Measurements from ENCODE around the gene PNRC1. TPM values are rescaled to one million over a fixed set of nuclear protein-coding genes. Genes with fewer than 3 reads are reported as not detected.

The PNRC1 gene
- total RNA-seq, 1 donor: 46.2 TPM

GRCh38 chr6:89048288-89048923, 32.1 kb upstream of the PNRC1 start:
- peak; percentile 38 for DNase-seq (ENCODE audit: low read depth)
- TF ChIP-seq CTCF (IDR thresholded peaks at IDR 0.05; ENCODE audit: insufficient read depth, low read depth, low read length): no peak
- H3K4me3 ChIP-seq (ENCODE audit: low read depth, low read length): no peak overlapping the region

- DNase-seq (ENCODE audit: low read depth): peak; percentile 53
- H3K4me3 ChIP-seq (ENCODE audit: low read depth, low read length): no peak overlapping the region
- no peak for TF ChIP-seq CTCF (IDR thresholded peaks at IDR 0.05; ENCODE audit: insufficient read depth, low read depth, low read length)
Observed at GRCh38 chr6:89048985-89049384, 31.6 kb upstream of the PNRC1 start.

DNA sequence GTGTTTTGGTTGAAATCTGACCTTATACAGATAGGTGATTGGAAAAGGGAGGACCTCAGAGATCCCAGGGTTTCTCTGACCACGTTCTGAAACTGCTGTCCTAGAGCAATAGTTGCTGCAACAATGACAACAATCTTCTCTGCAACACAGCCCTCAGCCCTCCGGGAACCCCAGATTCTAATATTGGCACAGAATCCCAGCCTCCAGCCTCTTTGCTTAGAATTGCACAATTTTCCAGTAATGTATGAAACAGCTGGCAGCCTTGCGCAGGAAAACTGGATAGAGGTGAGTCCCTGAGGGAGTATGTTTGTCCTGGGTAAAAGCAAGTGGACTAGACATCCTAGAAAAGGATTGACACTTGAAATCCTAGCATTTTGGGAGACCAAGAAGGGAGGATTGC, 30.4 kb upstream of the PNRC1 start:
- H3K4me3 ChIP-seq (ENCODE audit: low read depth, low read length): no peak overlapping the region
- DNase-seq (ENCODE audit: low read depth): peak; percentile 91

GRCh38 chr6:89050697-89051096, 29.9 kb upstream of the PNRC1 start:
- H3K4me3 ChIP-seq (ENCODE audit: low read depth, low read length): no peak overlapping the region
- no peak for DNase-seq (ENCODE audit: low read depth)
- TF ChIP-seq CTCF (IDR thresholded peaks at IDR 0.05; ENCODE audit: insufficient read depth, low read depth, low read length): no peak

More for the DNA sequence above, 30.4 kb upstream of the PNRC1 start:
- no peak for TF ChIP-seq CTCF (IDR thresholded peaks at IDR 0.05; ENCODE audit: insufficient read depth, low read depth, low read length)

DNA sequence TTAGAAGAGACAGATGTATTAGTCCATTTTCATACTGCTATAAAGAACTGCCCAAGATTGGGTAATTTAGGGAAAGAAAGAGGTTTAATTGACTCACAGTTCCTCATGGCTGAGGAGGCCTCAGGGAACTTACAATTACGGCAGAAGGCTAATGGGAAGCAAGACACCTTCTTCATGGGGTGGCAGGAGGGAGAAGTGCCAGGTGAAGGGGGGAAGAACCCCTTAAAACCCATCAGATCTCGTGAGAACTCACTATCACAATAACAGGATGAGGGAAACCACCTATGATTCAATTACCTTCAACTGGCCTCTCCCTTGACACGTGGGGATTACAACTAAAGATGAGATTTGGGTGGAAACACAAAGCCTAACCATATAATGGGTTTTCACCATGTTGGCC, 28.9 kb upstream of the PNRC1 start:
- TF ChIP-seq CTCF (IDR thresholded peaks at IDR 0.05; ENCODE audit: insufficient read depth, low read depth, low read length): no peak
- H3K4me3 ChIP-seq (ENCODE audit: low read depth, low read length): no peak overlapping the region
- DNase-seq (ENCODE audit: low read depth): no peak

- no peak overlapping the region for H3K4me3 ChIP-seq (ENCODE audit: low read depth, low read length)
- DNase-seq (ENCODE audit: low read depth): no peak
- TF ChIP-seq CTCF (IDR thresholded peaks at IDR 0.05; ENCODE audit: insufficient read depth, low read depth, low read length): no peak
Observed at GRCh38 chr6:89054208-89054607, 26.3 kb upstream of the PNRC1 start.

DNA sequence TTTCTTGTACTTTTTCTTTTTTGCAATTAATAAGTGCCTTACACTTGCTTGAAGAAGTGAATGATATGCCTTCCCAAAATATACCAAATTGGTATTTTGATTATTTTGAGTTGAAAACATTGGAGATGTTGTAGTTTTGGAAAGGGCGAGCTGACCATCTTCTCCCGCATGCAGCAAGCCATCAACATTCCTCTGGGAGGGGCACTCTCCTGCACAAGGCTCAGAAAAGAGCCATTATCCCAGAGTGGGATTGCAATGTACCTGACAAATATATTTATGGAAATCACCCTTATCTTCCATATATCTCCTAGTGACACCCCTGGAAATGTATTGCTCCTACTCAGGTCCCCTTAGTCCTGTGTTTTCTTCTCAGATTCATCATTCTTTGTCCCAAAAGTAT, 22.8 kb upstream of the PNRC1 start:
- no peak for TF ChIP-seq CTCF (IDR thresholded peaks at IDR 0.05; ENCODE audit: insufficient read depth, low read depth, low read length)
- DNase-seq (ENCODE audit: low read depth): no peak
- no peak overlapping the region for H3K4me3 ChIP-seq (ENCODE audit: low read depth, low read length)
